NT2/D1 (cell line): ENCODE data around the gene FBXO5.

Source experiments
- SUZ12 ChIP-seq: IDR thresholded peaks from 2 replicates; pipeline ENCODE4 v1.6.1; 2011; ENCODE audit not compliant: insufficient read length, insufficient read depth; ENCODE audit errors: extremely low read depth
- YY1 ChIP-seq: IDR thresholded peaks from 2 replicates; pipeline ENCODE4 v1.6.1; 2011; ENCODE audit not compliant: insufficient read length, insufficient read depth

DNA sequence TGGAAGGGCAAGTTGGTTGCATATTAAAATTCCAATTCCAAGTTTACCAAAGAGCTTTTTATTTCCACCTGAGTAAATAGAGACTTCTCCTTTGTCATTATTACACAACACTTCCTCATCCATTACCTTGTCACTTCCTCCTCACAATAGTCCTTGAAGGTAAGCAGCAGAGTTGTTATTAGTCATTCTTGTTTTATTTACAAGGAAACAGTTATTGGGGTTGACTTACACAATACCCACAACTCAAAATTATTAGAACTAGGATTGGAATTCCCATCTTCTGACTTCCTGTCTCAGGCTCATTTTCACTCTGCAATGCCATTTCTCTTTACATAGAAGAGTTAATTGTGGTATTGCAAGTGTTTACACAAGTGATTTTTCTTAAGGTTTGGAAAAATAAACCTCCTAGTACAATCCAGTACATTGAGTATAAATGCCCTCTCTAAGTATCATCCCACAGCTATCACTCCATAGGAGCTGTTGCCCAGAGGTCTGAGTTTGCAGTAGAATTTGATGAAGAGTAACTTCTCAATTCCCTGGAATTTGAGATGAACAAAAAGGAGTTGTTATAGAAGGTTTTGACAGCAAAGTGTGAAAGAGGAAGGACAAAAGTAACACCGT is 48.6 kb upstream of the FBXO5 start:
- no peak for TF ChIP-seq YY1
- no peak for TF ChIP-seq SUZ12
